HG02759 (cell line): ENCODE measurements around the gene WNT9A.

ENCODE experiments used
- ATAC-seq: cut with Tn5 transposase; IDR thresholded peaks from one replicate; pipeline ENCODE4 v1.9.1; 2021; ENCODE audit warnings: mild to moderate bottlenecking, moderate library complexity; ENCODE audit not compliant: unreplicated experiment

The WNT9A gene

DNA sequence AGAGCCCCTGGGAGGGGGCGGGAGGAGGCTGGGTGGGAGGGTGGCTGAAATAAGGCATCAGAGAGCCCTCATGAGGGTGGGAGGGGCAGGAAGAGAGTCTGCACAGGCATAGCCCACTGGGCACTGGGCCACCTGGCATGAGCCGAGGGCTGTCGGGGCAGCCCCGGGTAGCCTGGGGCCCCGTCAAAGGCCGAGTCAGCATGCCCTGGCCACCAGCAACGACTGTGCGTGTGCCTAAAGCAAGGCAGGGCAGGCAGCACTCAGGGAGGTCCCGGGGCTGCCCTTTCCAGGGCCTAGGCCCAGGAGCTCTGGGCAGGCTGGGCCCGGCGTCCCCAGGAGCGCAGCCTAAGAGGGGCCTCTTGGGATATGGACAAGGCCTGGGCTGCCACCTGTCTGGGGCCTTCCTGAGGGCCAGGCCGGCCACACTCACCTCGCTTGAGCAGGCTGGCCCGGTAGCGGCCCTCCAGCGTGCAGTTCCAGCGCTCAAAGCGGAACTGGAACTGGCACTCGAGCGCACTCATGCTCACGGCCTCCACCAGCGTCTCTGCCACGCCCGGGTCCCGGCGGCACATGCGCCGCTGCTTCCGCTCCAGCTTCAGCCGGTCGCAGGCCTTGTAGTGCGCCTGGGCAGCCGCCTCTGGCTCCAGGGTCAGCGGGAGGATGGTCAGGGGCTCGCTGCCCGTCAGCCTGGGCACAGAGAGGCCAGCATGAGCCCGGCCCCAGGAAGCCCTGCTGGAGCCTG lies 22.7 kb downstream of the WNT9A start:
- no peak for ATAC-seq

GRCh38 chr1:227924168-227924832 lies 23.4 kb downstream of the WNT9A start:
- ATAC-seq, result no peak

DNA sequence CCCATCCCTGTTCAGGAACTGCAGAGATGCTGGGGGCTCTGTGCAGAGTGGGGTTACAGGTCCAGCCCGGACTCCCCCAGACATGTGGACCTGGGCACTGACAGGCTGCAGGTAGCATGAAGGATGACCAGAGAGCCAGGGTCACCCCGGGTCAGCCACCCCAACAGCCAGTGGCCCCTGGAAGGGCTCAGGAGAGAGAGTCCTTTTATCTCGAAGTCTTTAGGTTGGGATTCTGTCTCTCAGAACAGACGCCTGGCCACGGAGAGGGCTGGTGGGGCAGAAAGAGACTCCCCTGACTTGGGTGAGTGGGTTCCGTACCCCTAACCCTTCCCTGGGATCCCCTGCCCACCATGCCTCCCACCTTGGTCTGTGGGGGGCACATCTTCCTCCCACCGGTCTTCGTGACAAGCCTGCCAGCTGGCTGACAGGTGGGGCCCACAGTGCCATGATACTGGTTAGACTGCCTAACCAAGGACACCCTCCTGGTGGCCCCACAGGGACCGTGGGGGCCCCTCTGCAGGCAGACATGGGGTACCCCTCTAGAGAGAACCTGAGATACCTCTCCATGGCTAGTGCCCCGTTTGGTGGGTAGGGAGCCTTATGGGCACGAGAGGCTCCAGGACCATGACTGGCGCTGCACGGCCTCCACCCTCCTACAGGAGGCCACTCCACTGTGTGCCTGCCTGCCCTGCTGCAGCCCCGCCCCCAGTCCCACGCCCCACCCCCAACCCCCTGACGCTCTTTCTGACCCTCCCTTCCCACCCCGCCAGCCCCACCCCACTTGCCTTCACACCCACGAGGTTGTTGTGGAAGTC lies 24.2 kb downstream of the WNT9A start:
- ATAC-seq, result no peak

DNA sequence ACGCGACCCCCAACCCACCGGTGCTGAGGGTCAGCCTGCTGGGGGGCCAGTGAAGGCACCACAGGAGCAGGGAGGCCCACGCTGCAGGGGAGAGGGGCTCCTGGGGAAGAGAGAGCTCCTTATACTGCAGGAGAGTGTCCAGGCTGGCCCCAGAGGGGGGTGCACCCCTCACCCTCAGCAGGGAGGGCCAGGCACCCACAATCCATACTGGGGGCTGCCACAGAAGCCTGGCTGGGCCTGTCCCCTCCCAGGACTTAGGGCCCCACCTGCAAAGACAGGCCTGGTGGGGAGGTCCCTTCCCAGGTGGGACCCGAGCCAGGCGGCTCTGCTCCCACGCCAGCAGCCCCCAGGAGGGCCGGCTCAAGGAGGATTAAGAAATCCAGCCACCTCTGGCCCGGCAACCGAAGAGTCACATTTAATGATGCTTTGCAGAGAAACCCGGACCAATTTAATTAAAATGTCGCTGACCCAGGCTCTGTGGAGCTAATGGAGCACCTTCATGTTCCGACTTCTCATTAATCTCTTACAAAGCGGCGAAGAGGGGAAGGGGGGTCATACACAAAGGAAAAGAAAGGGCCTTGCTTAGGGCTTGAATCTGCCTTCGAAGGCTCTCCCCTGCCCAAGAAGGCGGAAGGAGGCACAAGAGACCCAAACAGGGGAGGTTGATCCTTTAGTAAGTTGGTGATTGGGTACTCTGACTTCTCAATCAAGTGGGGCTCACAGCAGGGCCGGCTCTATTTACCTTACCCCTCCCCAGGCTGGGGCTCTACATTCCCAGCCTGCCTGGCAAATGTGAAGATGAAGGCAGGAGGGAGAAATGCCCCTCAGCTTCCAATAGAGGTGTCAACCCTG lies 25.0 kb downstream of the WNT9A start:
- no peak for ATAC-seq

DNA sequence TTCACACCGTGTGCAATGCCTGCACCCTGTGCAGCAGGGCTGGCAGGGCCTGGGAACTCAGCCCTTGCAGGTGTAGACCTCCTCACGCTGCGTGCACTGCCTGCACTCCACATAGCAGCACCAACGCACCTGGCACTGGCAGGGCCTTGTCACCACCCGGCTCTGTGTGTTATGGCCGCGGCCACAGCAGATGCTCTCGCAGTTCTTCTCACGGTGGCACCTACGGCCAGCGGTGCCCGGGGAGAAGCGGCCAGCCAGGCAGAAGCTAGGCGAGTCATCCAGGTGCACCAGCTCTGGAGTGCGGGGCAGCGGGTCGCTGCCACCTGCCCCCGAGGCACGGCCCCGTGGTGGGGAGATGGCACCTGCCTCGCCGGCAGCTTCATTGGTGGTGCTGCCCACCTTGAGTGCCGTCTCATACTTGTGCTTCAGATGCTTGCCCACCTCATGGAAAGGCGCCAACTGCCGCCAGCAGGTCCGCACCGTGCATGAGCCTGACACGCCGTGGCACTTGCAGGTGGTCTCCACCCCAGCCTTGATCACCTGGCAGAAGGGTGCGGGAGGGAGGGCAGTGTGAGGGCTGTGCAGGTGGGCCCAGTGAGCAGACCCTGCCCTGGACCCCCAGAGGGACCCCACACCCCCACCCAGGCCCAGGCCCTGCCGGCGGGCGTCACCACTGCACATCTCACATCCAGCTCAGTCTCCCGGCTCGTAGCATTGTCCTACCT lies 26.1 kb downstream of the WNT9A start:
- no peak for ATAC-seq

DNA sequence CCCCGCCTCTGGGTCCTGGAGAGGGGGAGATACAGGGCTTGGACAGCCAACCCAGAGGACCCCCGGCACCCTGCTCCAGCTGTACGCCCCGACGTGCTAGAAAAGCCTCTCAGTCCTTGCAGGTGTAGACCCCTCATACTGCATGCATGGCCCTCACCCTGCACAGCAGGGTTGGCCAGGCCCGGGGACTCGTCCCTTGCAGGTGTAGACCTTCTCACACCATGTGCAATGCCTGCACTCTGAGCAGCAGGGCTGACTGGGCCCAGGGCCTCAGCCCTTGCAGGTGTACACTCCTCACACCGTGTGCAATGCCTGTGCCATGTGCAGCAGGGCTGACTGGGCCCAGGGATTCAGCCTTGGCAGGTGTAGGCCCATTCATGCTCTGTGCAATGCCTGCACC lies 26.8 kb downstream of the WNT9A start:
- no peak for ATAC-seq

DNA sequence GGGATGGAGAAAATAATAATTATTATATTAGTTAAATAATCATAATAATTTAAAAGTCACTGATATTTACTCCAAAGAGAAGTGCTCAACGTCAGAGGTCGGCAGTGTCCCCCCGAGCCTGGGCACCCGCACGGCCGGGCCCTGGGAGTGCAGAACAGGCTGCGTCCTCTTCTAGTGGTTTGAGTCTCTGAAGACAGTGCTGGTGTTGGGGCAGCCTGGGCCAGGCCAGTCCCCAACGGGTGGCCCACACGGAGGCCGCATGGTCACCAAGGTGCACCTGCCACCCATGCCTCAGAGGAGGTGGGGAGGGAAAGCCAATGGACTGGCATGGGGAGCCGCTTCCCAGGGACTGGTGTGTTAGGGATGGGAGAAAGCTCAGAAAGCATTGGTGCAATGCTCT lies 27.3 kb downstream of the WNT9A start:
- no peak for ATAC-seq

DNA sequence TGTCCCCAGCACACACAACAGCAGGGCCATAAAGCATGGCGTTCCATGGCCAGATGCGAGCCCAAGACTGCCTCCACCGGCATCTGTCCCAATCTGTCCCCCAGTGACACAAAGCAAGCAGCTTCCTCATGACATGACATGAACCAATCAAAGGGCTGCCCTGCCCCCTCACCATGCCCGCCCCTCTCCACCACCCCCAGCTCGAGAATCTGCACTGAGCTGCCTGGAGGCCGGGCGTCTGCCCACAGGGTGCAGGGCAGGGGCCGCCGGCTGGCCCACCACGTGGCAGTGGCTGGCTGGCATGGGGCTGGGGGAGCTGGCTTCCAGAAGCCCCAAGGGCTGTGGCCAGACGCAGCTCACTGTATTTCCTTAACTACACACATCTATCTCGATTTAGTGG lies 27.8 kb downstream of the WNT9A start:
- ATAC-seq, result no peak

DNA sequence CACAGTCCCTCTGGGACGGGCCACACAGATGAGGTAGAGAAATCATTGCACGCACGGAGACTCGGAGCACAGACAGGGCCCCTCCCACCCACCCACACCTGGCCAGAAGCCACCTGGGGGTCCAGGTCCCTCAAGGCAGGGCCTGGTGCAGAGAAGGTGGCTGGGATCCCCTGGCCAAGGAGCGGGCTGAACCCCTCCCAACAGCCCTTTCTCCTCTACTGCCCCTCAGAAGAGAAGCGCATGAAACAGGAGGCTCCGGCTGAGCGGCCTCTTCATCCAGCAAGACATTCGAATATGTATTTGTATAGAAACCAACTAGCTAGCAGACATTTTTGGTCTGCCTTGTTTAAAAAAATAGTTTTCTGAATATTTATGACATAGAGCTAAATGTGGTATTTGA lies 29.0 kb downstream of the WNT9A start:
- no peak for ATAC-seq

- ATAC-seq, result no peak
Measured at GRCh38 chr1:227918083-227918700, 29.5 kb downstream of the WNT9A start.

DNA sequence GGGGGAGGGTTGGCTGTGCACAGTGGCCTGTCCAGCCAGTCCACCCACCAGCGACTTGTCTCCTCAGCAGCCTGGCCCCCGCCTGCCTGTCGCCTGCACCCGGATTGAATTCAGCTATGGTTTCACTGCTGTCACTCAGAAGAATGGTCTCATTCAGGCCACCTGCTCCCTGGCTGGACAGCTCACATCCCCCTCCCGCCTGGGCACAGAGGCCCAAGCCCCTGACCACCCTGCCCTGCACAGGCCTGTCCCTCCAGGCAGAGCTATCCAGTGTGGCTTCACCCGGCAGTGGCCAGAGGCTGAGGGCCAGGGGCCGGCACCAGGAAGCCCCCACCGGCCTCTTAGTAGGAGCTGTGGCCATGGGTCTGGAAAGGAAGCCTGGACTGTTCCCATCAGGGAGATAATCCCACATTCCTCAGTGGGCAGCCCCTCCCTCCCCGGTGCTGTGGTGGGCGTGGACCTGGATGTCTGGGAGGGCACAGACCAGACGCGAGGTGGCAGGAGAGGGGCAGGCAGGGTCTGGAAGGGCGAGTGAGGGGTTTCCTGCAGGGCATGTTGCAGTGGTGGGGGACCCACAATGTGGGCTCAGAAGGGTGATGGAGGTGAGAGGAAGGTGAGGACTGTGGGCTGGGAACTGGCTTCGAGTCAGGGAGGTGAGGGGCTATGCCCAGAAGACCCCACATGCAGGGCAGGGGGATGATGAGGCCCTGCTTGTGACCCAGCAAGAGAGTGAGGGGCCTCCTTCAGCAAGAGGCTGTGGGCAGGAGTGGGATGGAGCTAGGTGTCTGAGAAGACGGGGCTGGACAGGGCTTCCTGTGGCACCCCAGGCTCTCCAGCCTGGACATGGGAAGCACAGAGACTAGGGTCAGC lies 30.4 kb downstream of the WNT9A start:
- ATAC-seq, result no peak

- no peak for ATAC-seq
Measured at GRCh38 chr1:227916655-227917054, 31.1 kb downstream of the WNT9A start.

GRCh38 chr1:227915564-227916553 lies 31.9 kb downstream of the WNT9A start:
- ATAC-seq, result no peak

DNA sequence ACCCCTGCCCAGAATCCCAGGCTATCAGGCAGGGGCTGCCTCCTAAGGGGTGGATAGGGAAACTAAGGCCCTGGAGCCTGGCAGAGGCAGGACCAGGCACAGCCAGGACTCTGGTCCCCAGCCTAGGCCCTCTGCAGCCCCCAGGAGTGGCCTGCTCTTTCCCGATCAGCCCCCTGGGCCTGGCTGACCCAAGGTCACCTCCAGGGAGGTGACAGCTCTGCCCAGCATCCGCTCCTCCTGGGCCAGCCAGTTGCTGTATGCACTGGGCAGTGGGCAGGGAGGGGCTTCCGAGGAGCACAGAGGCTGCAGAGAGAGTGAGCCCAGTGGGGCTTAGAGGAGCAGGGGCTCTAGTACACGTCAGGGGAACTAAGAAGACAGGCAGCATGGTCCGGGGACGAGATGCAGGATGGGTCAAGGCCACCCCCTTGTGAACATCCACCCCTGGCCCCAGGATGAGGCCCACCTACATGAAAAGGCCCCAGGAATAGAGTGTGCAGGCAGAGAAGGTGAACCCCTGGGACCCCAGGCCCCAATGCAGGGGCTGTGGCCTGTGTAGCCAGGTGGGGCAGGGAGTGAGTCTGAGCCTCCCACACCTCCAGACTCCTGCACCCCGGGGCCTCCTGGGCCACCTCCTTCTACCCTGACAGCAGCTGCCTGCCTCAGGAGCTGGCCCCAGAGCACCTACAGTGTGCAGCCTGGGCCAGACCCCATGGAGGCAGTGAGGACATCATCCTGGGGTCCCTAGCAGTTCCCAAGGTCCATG lies 32.8 kb downstream of the WNT9A start:
- no peak for ATAC-seq

GRCh38 chr1:227913764-227914721 lies 33.7 kb downstream of the WNT9A start:
- no peak for ATAC-seq

- ATAC-seq, result no peak
Measured at GRCh38 chr1:227913396-227913763, 34.4 kb downstream of the WNT9A start.
